H9 (cell line): ENCODE results near the gene CACNB2. TPM values are rescaled to one million over a fixed set of nuclear protein-coding genes. Genes with fewer than 3 reads are reported as not detected.

Source experiments
- DNase-seq: peaks from one replicate; pipeline ENCODE4 v3.0.0-alpha.2; 2017
- H2AFZ ChIP-seq: one replicate; pipeline ENCODE4 v1.6.1; 2013; ENCODE audit warnings: mild to moderate bottlenecking, low read length, control low read depth, moderate library complexity
- H2AK5ac ChIP-seq: 2 replicates; pipeline ENCODE4 v1.6.1; 2013; ENCODE audit warnings: low read length, control low read depth, mixed read lengths; ENCODE audit not compliant: insufficient read length
- H2BK120ac ChIP-seq: one replicate; pipeline ENCODE4 v1.6.1; 2013; ENCODE audit warnings: low read depth, mild to moderate bottlenecking, low read length, control low read depth, inconsistent platforms; ENCODE audit not compliant: poor library complexity, severe bottlenecking
- H2BK12ac ChIP-seq: 2 replicates; pipeline ENCODE4 v1.6.1; 2013; ENCODE audit warnings: low read length, control low read depth, mixed read lengths, low read depth; ENCODE audit not compliant: insufficient read length
- H2BK15ac ChIP-seq: 2 replicates; pipeline ENCODE4 v1.6.1; 2013; ENCODE audit warnings: low read depth, low read length, control low read depth
- H2BK20ac ChIP-seq: one replicate; pipeline ENCODE4 v1.6.1; 2013; ENCODE audit warnings: low read depth, mild to moderate bottlenecking, low read length, control low read depth, inconsistent platforms; ENCODE audit not compliant: poor library complexity, severe bottlenecking
- H2BK5ac ChIP-seq: 2 replicates; pipeline ENCODE4 v1.6.1; 2013; ENCODE audit warnings: low read length, control low read depth, mixed read lengths; ENCODE audit not compliant: insufficient read length
- H3K14ac ChIP-seq: 2 replicates; pipeline ENCODE4 v1.6.1; 2013; ENCODE audit warnings: low read length, control low read depth; ENCODE audit not compliant: insufficient read depth
- H3K18ac ChIP-seq: 2 replicates; pipeline ENCODE4 v1.6.1; 2013; ENCODE audit warnings: low read depth, mild to moderate bottlenecking, mixed read lengths, low read length, control low read depth; ENCODE audit not compliant: insufficient read length
- H3K23ac ChIP-seq: 2 replicates; pipeline ENCODE4 v1.6.1; 2013; ENCODE audit warnings: low read length, control low read depth, mixed read lengths, low read depth; ENCODE audit not compliant: insufficient read length
- H3K23me2 ChIP-seq: 2 replicates; pipeline ENCODE4 v1.6.1; 2013; ENCODE audit warnings: low read depth, mild to moderate bottlenecking, mixed read lengths, low read length, control low read depth; ENCODE audit not compliant: insufficient read length, poor library complexity, severe bottlenecking
- H3K27ac ChIP-seq: 2 replicates; pipeline ENCODE4 v1.5.1; 2013; ENCODE audit warnings: low read length, control low read depth, mixed read lengths, low read depth; ENCODE audit not compliant: insufficient read length
- H3K27me3 ChIP-seq: 2 replicates; pipeline ENCODE4 v1.6.1; 2013; ENCODE audit warnings: low read length, control low read depth, inconsistent platforms; ENCODE audit not compliant: insufficient read depth
- H3K4ac ChIP-seq: 2 replicates; pipeline ENCODE4 v1.6.1; 2013; ENCODE audit warnings: low read depth, mild to moderate bottlenecking, control low read depth, inconsistent platforms, low read length, moderate library complexity
- H3K4me1 ChIP-seq: 2 replicates; pipeline ENCODE4 v1.6.1; 2013; ENCODE audit warnings: low read length, control low read depth, inconsistent platforms; ENCODE audit not compliant: insufficient read depth
- H3K4me2 ChIP-seq: 2 replicates; pipeline ENCODE4 v1.6.1; 2013; ENCODE audit warnings: low read length, control low read depth, mixed read lengths; ENCODE audit not compliant: insufficient read length, insufficient read depth
- H3K56ac ChIP-seq: 2 replicates; pipeline ENCODE4 v1.6.1; 2013; ENCODE audit warnings: low read depth, mild to moderate bottlenecking, mixed read lengths, low read length, control low read depth; ENCODE audit not compliant: insufficient read length
- H3K79me1 ChIP-seq: 2 replicates; pipeline ENCODE4 v1.6.1; 2013; ENCODE audit warnings: low read depth, mild to moderate bottlenecking, moderate library complexity, low read length, control low read depth, inconsistent platforms; ENCODE audit not compliant: insufficient read depth, poor library complexity, severe bottlenecking
- H3K79me2 ChIP-seq: 2 replicates; pipeline ENCODE4 v1.6.1; 2013; ENCODE audit warnings: low read length, control low read depth, inconsistent platforms; ENCODE audit not compliant: insufficient read depth
- H3K9ac ChIP-seq: 2 replicates; pipeline ENCODE4 v1.6.1; 2013; ENCODE audit warnings: low read length, control low read depth, mixed read lengths; ENCODE audit not compliant: insufficient read length; ENCODE audit errors: extremely low read depth
- H3K9me3 ChIP-seq: one replicate; pipeline ENCODE4 v1.6.1; 2013; ENCODE audit warnings: low read depth, low read length, inconsistent platforms; ENCODE audit not compliant: control insufficient read depth
- H3T11ph ChIP-seq: one replicate; pipeline ENCODE4 v1.6.1; 2013; ENCODE audit warnings: mild to moderate bottlenecking, low read length, control low read depth, inconsistent platforms
- H4K20me1 ChIP-seq: one replicate; pipeline ENCODE4 v1.6.1; 2013; ENCODE audit not compliant: control insufficient read depth, insufficient read length, insufficient read depth
- H4K5ac ChIP-seq: 2 replicates; pipeline ENCODE4 v1.6.1; 2013; ENCODE audit warnings: low read depth, mild to moderate bottlenecking, mixed read lengths, low read length, control low read depth; ENCODE audit not compliant: insufficient read length
- H4K8ac ChIP-seq: replicated peaks from 2 replicates; pipeline ENCODE4 v1.6.1; 2013; ENCODE audit warnings: low read length, control low read depth, mixed read lengths, low read depth; ENCODE audit not compliant: insufficient read length
- H4K91ac ChIP-seq: 2 replicates; pipeline ENCODE4 v1.6.1; 2013; ENCODE audit warnings: low read depth, mild to moderate bottlenecking, moderate library complexity, mixed read lengths, low read length, control low read depth; ENCODE audit not compliant: insufficient read length
- H3K27ac Mint-ChIP-seq, 3 experiments: 2 replicates in 2 of 3; 3 replicates in 1 of 3; pipeline ENCODE4 v1.8.0; 2020 to 2021; ENCODE audit warnings: mixed read lengths in 3 of 3, mild to moderate bottlenecking in 1 of 3, moderate library complexity in 1 of 3
- H3K27me3 Mint-ChIP-seq: 2 replicates; pipeline ENCODE4 v1.8.0; 2021; ENCODE audit warnings: low read depth, mild to moderate bottlenecking, moderate library complexity, mixed read lengths
- H3K36me3 Mint-ChIP-seq, 3 experiments: 2 replicates in 2 of 3; 3 replicates in 1 of 3; pipeline ENCODE4 v1.8.0; 2020 to 2021; ENCODE audit warnings: low read depth in 3 of 3, mixed read lengths in 3 of 3; ENCODE audit not compliant: insufficient read depth in 1 of 3
- H3K4me1 Mint-ChIP-seq, 2 experiments: 2 replicates each; pipeline ENCODE4 v1.8.0; 2020; ENCODE audit warnings: mixed read lengths in 2 of 2
- H3K4me3 Mint-ChIP-seq, 2 experiments: 2 replicates in 1 of 2; 3 replicates in 1 of 2; pipeline ENCODE4 v1.8.0; 2020 to 2021; ENCODE audit warnings: mild to moderate bottlenecking in 2 of 2, mixed read lengths in 2 of 2, moderate library complexity in 1 of 2
- H3K9me3 Mint-ChIP-seq, 2 experiments: 2 replicates in 1 of 2; 3 replicates in 1 of 2; pipeline ENCODE4 v1.8.0; 2020; ENCODE audit warnings: mild to moderate bottlenecking in 2 of 2, mixed read lengths in 2 of 2, moderate library complexity in 1 of 2
- WGBS: extraction: QIAGEN DNeasy Blood & Tissue Kit; methylation state at CpG from one replicate; pipeline ENCODE4 v1.1.7; 2013; ENCODE audit warnings: missing lambda C conversion rate, low lambda C conversion rate, mixed read lengths; ENCODE audit not compliant: insufficient read length; ENCODE audit errors: extremely low coverage; 5-methylcytosine and 5-hydroxymethylcytosine counted together
- total RNA-seq: library from RNA; stranded (reverse); gene quantifications from 2 replicates; pipeline ENCODE4 v1.2.1, GENCODE V29; 2021
- TF ChIP-seq, protein P1 (sequence below): fragments of 200-600 bp; sonication (generic); conservative IDR thresholded peaks from 3 replicates; pipeline ENCODE4 v1.8.0; 2021; ENCODE audit warnings: antibody characterized with exemption, mild to moderate bottlenecking

Gene CACNB2
- total RNA-seq, 1 experiment from 2014 or later, result 2.6 TPM

GRCh38 chr10:18397906-18398305 lies 257.7 kb downstream of the CACNB2 start:
- Mint-ChIP-seq H3K27me3 (peaks cover 17% of the 10 kb centered on the region), H3K36me3 (no peaks in the 10 kb centered on the region), H3K9me3 (no peaks in the 10 kb centered on the region), H3K4me1 (peaks cover 10 to 11% of the 10 kb centered on the region in 2 experiments), H3K4me3 (no peak overlapping the region), H3K27ac (no peak overlapping the region)
- no peak overlapping the region for H3K4ac ChIP-seq
- TF ChIP-seq, protein P1, sequence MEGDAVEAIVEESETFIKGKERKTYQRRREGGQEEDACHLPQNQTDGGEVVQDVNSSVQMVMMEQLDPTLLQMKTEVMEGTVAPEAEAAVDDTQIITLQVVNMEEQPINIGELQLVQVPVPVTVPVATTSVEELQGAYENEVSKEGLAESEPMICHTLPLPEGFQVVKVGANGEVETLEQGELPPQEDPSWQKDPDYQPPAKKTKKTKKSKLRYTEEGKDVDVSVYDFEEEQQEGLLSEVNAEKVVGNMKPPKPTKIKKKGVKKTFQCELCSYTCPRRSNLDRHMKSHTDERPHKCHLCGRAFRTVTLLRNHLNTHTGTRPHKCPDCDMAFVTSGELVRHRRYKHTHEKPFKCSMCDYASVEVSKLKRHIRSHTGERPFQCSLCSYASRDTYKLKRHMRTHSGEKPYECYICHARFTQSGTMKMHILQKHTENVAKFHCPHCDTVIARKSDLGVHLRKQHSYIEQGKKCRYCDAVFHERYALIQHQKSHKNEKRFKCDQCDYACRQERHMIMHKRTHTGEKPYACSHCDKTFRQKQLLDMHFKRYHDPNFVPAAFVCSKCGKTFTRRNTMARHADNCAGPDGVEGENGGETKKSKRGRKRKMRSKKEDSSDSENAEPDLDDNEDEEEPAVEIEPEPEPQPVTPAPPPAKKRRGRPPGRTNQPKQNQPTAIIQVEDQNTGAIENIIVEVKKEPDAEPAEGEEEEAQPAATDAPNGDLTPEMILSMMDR, result no peak
- WGBS, result no CpG with 5 or more reads among the region's 5 CpGs
- no peaks in the 10 kb centered on the region for H4K20me1 ChIP-seq
- no peak for DNase-seq
- no peaks in the 10 kb centered on the region for H3K9me3 ChIP-seq
- H3T11ph ChIP-seq, result no peak overlapping the region
- H3K27ac ChIP-seq, result no peak overlapping the region
- no peaks in the 10 kb centered on the region for H3K79me1 ChIP-seq
- H4K8ac ChIP-seq, result no peak overlapping the region
- no peak overlapping the region for H2AK5ac ChIP-seq
- H3K4me2 ChIP-seq, result no peak overlapping the region
- H3K23ac ChIP-seq, result no peak overlapping the region
- no peak overlapping the region for H4K91ac ChIP-seq
- H2AFZ ChIP-seq, result no peak overlapping the region
- H2BK120ac ChIP-seq, result no peak overlapping the region
- H2BK15ac ChIP-seq, result no peak overlapping the region
- no peaks in the 10 kb centered on the region; the same call in 1 of the 2 replicates for H3K27me3 ChIP-seq
- H2BK5ac ChIP-seq, result no peak overlapping the region
- H3K79me2 ChIP-seq, result no peaks in the 10 kb centered on the region
- no peaks in the 10 kb centered on the region for H3K23me2 ChIP-seq
- H2BK12ac ChIP-seq, result no peak overlapping the region
- H3K18ac ChIP-seq, result no peak overlapping the region
- no peak overlapping the region for H3K56ac ChIP-seq
- no peak overlapping the region for H2BK20ac ChIP-seq
- H4K5ac ChIP-seq, result no peak overlapping the region
- H3K9ac ChIP-seq, result no peak overlapping the region
- no peaks in the 10 kb centered on the region for H3K4me1 ChIP-seq
- H3K14ac ChIP-seq, result no peak overlapping the region
